GM12872 (cell line): ENCODE measurements around the gene PSMC1.

Source experiments
- TF ChIP-seq, protein P1 (sequence below): IDR thresholded peaks from 3 replicates; pipeline ENCODE4 v1.5.1; 2011; ENCODE audit warnings: low read depth, mild to moderate bottlenecking, low read length, moderate library complexity; ENCODE audit not compliant: insufficient read depth

The PSMC1 gene

DNA sequence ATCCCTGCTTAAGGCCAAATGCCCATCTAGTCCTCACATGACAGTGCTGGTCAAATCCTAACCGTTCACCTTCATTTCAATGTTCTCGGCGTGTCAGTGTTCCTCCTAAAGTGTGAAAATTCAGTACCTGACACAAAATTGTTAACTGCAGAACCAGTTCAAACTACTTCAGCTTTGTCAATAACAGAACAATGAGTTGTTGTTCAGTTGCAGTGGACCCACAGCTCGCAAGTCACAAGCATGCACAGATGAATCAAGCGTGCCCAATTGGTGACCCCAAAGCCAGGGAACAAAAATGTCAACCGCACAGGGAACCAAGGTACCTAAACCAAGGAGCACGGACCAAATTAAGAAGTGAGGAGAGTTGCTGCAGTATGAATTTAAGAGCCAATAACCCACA is 52.2 kb downstream of the PSMC1 start:
- TF ChIP-seq, protein P1, sequence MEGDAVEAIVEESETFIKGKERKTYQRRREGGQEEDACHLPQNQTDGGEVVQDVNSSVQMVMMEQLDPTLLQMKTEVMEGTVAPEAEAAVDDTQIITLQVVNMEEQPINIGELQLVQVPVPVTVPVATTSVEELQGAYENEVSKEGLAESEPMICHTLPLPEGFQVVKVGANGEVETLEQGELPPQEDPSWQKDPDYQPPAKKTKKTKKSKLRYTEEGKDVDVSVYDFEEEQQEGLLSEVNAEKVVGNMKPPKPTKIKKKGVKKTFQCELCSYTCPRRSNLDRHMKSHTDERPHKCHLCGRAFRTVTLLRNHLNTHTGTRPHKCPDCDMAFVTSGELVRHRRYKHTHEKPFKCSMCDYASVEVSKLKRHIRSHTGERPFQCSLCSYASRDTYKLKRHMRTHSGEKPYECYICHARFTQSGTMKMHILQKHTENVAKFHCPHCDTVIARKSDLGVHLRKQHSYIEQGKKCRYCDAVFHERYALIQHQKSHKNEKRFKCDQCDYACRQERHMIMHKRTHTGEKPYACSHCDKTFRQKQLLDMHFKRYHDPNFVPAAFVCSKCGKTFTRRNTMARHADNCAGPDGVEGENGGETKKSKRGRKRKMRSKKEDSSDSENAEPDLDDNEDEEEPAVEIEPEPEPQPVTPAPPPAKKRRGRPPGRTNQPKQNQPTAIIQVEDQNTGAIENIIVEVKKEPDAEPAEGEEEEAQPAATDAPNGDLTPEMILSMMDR: no peak

DNA sequence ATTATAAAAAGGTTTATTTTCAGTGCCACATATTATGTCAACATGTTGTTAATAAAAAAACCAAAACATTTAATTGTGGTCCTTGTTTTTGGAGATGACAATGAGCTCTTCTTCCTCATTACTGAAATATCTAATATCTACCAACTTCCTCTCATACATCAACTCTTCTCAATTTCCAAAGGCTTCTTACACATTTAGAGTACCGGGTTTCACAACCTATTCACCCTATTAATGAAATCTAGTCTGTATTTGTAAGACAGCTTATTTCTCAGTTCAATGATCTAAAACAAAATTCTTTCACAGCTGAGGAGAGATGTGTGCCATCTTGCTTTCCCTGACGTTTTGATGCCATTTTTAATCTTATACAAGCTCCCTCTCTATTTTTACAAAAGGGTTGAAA is 60.9 kb downstream of the PSMC1 start:
- TF ChIP-seq, protein P1: no peak

DNA sequence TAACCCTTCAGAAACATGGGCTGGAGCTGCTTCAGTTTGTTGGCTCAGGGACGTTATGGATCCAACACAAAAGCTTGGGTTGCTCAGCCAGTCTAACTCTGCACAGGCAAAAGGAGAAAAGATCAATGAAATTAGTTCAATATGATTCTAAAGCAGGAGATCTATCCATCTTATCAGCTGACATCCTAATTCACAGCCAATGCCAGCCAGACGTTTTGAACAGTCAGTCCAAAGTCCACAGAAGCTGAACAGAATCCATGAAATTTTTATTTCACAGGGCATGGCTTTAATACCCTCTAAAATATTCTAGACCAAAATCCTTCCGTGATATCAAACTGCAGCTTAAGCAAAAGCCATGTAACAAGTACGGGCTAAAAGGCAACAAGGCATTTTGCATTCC is 61.7 kb downstream of the PSMC1 start:
- TF ChIP-seq, protein P1: no peak

DNA sequence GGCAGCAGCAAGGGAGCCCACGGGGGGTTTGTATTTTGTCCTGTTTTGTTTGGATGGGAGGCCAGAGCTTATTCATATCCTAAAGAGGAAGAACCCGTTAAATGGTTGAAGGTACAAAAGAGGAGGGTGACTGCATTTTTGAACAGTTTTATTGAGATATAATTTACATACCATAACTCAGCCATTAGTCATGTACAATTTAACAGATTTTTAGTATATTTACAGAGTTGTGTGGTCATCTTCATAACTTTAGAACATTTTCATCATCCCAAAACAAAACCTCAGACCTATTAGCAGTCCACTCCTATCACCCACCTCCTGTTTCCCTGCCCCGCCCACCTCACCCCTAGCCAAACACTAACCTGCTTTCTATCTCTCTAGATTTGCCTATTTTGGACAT is 62.8 kb downstream of the PSMC1 start:
- TF ChIP-seq, protein P1: no peak

DNA sequence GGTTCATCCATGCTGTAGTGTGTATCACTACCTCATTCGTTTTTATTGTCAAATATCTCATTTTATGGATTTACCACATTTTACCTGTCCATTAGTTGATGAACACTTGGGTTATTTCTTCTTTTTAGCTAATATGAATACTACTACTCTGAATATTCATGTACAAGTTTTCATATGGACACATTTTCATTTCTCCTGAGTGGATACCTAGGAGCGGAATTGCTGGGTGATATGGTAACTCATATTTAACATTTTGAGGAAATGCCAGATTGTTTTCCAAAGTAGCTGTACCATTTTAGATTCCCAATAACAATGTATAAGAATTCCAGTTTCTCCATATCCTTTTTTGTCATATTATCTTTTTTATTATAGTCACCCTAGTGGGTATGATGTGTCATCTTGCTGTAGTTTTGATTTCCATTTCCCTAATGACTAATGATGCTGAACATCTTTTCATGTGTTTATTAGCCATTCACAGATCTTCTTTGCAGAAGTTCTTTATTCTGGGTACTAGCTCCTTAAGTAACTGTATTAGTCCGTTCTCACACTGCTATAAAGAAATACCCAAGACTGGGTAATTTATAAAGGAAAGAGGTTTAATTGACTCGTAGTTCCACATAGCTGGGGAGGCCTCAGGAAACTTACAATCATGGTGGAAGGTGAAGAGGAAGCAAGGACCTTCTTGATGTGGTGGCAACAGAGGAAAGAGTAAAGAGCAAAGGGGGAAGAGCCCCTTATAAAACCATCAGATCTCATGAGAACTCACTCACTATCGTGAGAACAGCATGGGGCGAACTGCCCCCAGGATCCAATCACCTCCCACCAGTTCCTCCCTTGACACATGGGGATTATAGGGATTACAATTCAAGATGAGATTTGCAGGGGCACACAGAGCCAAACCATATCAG is 63.5 kb downstream of the PSMC1 start:
- TF ChIP-seq, protein P1: no peak

DNA sequence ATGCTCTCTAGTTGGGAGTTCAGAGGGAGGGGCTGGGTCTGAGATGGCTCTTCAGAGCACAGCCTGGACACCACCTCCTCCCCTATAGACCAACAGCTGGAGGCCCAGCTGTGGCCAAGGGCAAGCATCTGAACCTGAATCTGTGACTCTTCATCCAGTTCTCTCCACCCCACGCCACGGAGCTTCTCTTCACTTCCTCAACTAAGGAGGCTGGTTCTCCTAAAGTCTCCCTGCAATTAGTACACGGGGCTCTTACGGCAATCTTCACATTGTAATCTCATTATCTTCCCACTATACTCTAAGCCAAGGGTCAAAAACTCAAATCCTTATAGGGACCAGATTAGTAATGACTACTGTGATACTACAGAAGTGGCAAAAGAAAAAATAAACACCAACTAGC is 65.5 kb downstream of the PSMC1 start:
- TF ChIP-seq, protein P1: no peak
